Measurements from ENCODE around the gene LRPAP1.

DNA sequence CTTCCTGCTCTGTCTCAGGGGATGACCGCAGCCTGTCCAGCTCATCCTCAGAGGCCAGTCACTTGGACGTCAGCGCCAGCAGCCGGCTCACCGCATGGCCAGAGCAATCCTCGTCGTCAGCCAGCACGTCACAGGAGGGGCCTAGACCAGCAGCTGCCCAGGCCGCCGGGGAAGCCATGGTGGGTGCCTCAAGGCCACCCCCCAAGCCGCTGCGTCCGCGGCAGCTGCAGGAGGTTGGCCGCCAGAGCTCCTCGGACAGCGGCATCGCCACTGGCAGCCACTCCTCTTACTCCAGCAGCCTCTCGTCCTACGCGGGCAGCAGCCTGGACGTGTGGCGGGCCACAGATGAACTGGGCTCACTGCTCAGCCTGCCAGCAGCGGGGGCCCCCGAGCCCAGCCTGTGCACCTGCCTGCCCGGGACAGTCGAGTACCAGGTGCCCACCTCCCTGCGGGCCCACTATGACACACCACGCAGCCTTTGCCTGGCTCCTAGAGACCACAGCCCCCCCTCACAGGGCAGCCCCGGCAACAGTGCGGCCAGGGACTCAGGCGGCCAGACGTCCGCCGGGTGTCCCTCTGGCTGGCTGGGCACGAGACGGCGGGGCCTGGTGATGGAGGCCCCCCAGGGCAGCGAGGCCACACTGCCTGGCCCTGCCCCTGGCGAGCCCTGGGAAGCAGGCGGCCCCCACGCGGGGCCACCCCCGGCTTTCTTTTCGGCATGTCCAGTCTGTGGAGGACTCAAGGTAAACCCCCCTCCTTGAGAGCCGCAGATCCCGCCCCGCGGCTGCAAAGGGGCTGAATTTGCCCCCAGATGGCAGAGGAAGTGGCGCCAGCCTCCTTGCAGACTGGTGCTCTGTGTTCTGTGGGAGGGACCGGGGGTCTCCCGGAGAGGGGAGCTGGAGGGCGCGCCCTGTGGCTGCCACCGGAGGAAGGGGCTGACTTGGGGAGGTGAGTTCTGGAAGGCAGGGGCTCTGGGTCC lies 39.2 kb downstream of the LRPAP1 start:
- TF ChIP-seq, protein P1, sequence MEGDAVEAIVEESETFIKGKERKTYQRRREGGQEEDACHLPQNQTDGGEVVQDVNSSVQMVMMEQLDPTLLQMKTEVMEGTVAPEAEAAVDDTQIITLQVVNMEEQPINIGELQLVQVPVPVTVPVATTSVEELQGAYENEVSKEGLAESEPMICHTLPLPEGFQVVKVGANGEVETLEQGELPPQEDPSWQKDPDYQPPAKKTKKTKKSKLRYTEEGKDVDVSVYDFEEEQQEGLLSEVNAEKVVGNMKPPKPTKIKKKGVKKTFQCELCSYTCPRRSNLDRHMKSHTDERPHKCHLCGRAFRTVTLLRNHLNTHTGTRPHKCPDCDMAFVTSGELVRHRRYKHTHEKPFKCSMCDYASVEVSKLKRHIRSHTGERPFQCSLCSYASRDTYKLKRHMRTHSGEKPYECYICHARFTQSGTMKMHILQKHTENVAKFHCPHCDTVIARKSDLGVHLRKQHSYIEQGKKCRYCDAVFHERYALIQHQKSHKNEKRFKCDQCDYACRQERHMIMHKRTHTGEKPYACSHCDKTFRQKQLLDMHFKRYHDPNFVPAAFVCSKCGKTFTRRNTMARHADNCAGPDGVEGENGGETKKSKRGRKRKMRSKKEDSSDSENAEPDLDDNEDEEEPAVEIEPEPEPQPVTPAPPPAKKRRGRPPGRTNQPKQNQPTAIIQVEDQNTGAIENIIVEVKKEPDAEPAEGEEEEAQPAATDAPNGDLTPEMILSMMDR (IDR thresholded peaks at IDR 0.05; ENCODE audit: low read length): no peak
- no peak for TF ChIP-seq EZH2 (IDR thresholded peaks at IDR 0.05; ENCODE audit: borderline replicate concordance, low read length)

Measured in OCI-LY1 (cell line).